ENCODE data around the gene ALDH1B1. TPM values are rescaled to one million over a fixed set of nuclear protein-coding genes. Genes with fewer than 3 reads are reported as not detected.

Gene ALDH1B1
- total RNA-seq, 4 donors from 2014 or later: 253 to 364 (median 272) TPM

DNA sequence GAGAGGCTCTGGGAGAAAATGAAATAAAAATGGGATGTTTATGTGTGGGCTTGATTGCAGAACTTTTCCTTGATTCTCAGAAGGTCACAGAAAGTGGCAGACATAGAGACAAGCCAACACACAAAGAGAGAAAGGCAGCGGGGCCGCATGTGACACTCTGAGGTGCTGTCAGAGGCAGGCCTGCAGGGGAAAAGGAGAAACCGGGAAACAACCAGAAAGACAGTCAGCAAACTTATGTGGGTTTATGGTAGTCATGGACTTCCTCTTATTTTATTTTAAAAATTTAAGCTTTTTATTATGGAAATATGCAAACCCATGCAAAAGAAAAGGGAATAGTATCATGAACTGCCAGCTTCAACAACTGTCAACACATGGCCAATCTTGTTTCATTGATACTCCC lies 48.0 kb downstream of the ALDH1B1 start:
- Histone ChIP-seq H3K27ac (replicated peaks in 1 of 4) (no peak overlapping the region), H3K9me3 (no peaks in the 10 kb centered on the region), H3K4me1 (no peaks in the 10 kb centered on the region), H3K27me3 (peaks cover 0 to 7% (median 0%) of the 10 kb centered on the region in 4 donors), H3K36me3 (no peaks in the 10 kb centered on the region), H3K4me3 (no peak overlapping the region)
- intact Hi-C loops (cut with DNase I): no loop called here
- 74% methylated on average over 3 of the region's 3 CpGs for WGBS
- DNase-seq (ENCODE audit: extremely low spot score): no peak
- no peak for TF ChIP-seq EP300 (IDR thresholded peaks at IDR 0.05)
- TF ChIP-seq POLR2AphosphoS5 (IDR thresholded peaks at IDR 0.05): no peak
- TF ChIP-seq POLR2A (IDR thresholded peaks at IDR 0.05; ENCODE audit: low read depth): no peak
- TF ChIP-seq, protein P1, sequence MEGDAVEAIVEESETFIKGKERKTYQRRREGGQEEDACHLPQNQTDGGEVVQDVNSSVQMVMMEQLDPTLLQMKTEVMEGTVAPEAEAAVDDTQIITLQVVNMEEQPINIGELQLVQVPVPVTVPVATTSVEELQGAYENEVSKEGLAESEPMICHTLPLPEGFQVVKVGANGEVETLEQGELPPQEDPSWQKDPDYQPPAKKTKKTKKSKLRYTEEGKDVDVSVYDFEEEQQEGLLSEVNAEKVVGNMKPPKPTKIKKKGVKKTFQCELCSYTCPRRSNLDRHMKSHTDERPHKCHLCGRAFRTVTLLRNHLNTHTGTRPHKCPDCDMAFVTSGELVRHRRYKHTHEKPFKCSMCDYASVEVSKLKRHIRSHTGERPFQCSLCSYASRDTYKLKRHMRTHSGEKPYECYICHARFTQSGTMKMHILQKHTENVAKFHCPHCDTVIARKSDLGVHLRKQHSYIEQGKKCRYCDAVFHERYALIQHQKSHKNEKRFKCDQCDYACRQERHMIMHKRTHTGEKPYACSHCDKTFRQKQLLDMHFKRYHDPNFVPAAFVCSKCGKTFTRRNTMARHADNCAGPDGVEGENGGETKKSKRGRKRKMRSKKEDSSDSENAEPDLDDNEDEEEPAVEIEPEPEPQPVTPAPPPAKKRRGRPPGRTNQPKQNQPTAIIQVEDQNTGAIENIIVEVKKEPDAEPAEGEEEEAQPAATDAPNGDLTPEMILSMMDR (IDR thresholded peaks at IDR 0.05): no peak

DNA sequence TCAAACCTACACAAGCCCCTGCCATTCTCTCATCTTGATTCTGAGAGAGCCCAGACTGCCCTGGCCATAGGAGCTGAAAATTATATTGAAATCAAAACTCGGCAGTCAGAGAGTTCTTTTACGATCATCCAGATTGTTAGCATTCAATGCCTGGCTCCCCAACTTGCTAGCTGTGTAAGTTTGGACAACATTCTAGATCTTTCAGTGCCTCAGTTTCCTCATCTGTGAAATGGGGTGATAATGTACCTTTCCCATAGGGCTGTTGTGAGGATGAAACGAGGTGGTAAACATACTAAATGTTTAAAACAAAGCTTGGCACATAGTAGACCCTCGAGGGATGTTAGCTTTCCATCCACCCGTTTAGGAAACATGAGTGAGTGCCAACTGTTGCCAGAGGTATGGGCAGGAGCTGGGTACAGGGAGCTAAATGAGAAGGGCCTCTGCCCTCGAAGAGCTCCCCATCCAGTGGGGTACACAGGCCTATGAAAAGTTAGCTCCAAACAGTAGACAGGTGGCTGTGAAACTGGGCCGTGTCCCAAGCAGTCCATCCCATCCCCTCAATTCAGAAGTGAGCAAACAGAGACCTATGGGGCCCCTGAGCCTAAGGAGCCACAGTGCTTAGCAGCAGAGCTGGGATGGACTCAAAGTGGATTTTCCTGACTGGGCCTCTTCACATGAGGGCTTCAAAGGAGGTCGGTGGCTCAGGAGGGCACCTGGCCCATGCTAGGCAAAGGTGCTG lies 49.0 kb downstream of the ALDH1B1 start:
- H3K4me1 ChIP-seq: no peaks in the 10 kb centered on the region
- no peak overlapping the region for H3K4me3 ChIP-seq
- WGBS: 74% methylated on average over 6 of the region's 8 CpGs
- DNase-seq (ENCODE audit: extremely low spot score): peak; percentile 62
- no peak overlapping the region for H3K27ac ChIP-seq (replicated peaks in 1 of 4)
- intact Hi-C loops (cut with DNase I): no loop called here
- H3K27me3 ChIP-seq: peaks cover 0 to 7% (median 0%) of the 10 kb centered on the region in 4 donors
- TF ChIP-seq, protein P1 (IDR thresholded peaks at IDR 0.05): no peak
- TF ChIP-seq POLR2A (IDR thresholded peaks at IDR 0.05; ENCODE audit: low read depth) (no peak), EP300 (IDR thresholded peaks at IDR 0.05) (no peak), POLR2AphosphoS5 (IDR thresholded peaks at IDR 0.05) (no peak)
- no peaks in the 10 kb centered on the region for H3K36me3 ChIP-seq
- H3K9me3 ChIP-seq: no peaks in the 10 kb centered on the region

DNA sequence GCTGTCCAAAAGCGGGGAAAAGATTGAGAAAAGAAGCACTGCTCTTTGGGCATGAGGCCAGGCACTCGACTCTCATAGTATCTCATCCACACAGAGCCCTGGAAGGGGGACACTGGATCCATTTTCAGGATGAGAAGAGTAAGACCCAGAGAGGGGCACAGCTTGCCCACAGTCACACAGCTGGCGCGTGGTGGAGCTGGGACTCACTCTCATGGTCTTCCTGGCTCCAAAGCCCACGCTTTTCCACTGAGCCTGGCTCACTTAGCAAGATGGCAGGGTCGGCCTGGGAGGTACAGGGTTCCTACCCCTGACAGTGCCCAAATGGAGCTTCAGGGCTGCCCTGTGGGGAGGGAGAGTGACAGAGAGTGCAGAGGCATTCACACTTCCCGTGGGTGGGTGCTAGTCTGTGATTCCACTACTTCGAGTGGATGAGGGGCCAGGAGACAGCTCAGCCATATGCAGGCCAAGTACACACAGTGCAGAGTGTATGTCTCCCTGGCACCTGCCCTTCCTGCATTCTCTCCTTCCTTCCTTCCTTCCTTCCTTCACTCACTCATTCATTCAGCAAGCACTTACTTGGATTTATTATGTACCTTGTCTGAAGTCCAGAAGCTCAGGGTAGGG lies 50.1 kb downstream of the ALDH1B1 start:
- 65% methylated on average over 6 of the region's 8 CpGs for WGBS
- no peaks in the 10 kb centered on the region for H3K36me3 ChIP-seq
- H3K27ac ChIP-seq (replicated peaks in 1 of 4): no peak overlapping the region
- H3K4me3 ChIP-seq: no peak overlapping the region
- H3K27me3 ChIP-seq: peaks cover 0 to 7% (median 0%) of the 10 kb centered on the region in 4 donors
- no peaks in the 10 kb centered on the region for H3K9me3 ChIP-seq
- H3K4me1 ChIP-seq: no peaks in the 10 kb centered on the region
- TF ChIP-seq, protein P1 (IDR thresholded peaks at IDR 0.05): no peak
- TF ChIP-seq POLR2AphosphoS5 (IDR thresholded peaks at IDR 0.05) (no peak), POLR2A (IDR thresholded peaks at IDR 0.05; ENCODE audit: low read depth) (no peak), EP300 (IDR thresholded peaks at IDR 0.05) (no peak)
- peak; percentile 89 for DNase-seq (ENCODE audit: extremely low spot score)
- intact Hi-C loops (cut with DNase I): no loop called here

DNA sequence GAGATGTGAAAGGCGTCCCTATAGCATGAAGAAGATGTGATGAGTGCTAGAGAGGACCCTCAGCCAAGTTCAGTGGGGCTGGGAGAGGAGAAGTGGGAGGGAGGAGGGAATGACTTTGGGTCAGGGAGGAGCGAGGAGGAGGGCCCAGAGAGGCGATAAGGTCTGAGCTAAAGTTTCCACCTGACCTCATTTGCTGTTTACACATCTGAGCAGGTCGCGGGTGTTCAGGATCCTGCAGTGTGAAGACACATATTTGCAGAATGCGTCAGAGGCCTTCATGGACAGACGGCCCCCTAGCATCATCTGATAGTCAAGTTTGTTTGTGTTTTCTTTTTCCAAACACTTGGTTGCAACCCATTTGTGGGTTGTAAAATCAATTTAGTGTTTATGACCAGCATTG lies 50.7 kb downstream of the ALDH1B1 start:
- intact Hi-C loops (cut with DNase I): no loop called here
- Histone ChIP-seq H3K9me3 (no peaks in the 10 kb centered on the region), H3K4me3 (no peak overlapping the region), H3K36me3 (no peaks in the 10 kb centered on the region), H3K4me1 (no peaks in the 10 kb centered on the region), H3K27me3 (peaks cover 0 to 7% (median 0%) of the 10 kb centered on the region in 4 donors), H3K27ac (replicated peaks in 1 of 4) (no peak overlapping the region)
- DNase-seq (ENCODE audit: extremely low spot score): peak; percentile 62
- 71% methylated on average over 7 of the region's 7 CpGs for WGBS
- no peak for TF ChIP-seq EP300 (IDR thresholded peaks at IDR 0.05)
- no peak for TF ChIP-seq POLR2A (IDR thresholded peaks at IDR 0.05; ENCODE audit: low read depth)
- TF ChIP-seq, protein P1 (IDR thresholded peaks at IDR 0.05): no peak
- no peak for TF ChIP-seq POLR2AphosphoS5 (IDR thresholded peaks at IDR 0.05)
